Right ventricle myocardium superior (tissue), 1 donor: ENCODE results near the gene MYT1. TPM values are rescaled to one million over a fixed set of nuclear protein-coding genes. Genes with fewer than 3 reads are reported as not detected.
"Not testable (repeated sequence)": the region's sequence is repeated elsewhere in the genome, so short reads cannot be mapped to it uniquely, and the experiment has no call there.

Experiments
- ATAC-seq: fragments of 200-7000 bp; cut with Tn5 transposase; one replicate; pipeline ENCODE4 v1.9.1; 2020; ENCODE audit warnings: mild to moderate bottlenecking; ENCODE audit not compliant: poor library complexity
- DNase-seq: peaks from one replicate; pipeline ENCODE4 v3.0.0-alpha.2; 2020
- intact Hi-C: fragments of 100-400 bp; cut with DNase I; formaldehyde crosslinking; loops from one replicate; pipeline ENCODE4 v1.11.2; 2022
- total RNA-seq: library from RNA; stranded (reverse); fragmentation: NEBNext Ultra II Directional; extraction: Animal tissue kit (Norgen Biotek cat#: 25700); gene quantifications from one replicate; pipeline ENCODE4 v1.2.1, GENCODE V29; 2021
- donor health status: DM: no; HTN: yes; CAD: no; lungs with severe emphysema.

Gene MYT1
- total RNA-seq, 1 donor from 2014 or later: 0.40 TPM

DNA sequence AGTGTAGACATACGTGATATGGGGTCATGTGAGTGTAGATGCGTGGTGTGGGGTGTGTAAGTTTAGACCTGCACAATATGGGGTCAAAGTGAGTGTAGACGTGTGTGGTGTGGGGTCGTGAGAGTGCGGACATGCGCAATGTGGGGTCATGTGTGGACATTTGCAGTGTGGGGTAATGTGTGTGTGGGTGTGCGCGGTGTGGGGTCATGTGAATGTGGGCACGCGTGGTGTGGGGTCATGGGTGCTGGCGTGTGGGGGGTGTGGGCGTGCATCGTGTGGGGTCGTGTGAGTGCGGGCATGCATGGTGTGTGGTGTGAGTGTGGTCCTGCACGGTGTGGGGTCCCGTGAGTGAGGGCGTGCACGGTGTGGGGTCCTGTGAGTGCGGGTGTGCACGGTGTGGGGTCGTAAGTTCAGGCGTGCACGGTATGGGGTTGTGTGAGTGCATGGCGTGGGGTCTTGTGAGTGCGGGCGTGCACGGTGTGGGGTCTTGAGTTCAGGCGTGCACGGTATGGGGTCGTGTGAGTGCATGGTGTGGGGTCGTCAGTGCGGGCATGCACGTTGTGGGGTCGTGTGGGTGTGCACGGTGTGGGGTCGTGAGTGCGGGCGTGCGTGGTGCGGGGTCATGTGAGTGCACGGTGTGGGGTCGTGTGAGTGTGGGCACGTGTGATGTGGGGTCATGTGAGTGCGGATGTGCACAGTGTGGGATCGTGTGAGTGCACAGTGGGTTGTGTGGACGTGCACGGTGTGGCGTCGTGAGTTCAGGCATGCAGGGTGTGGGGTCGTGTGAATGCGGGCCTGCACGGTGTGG lies 105.6 kb downstream of the MYT1 start:
- ATAC-seq: no peak
- peak; percentile 39 for DNase-seq
- intact Hi-C loops: no loop called here

DNA sequence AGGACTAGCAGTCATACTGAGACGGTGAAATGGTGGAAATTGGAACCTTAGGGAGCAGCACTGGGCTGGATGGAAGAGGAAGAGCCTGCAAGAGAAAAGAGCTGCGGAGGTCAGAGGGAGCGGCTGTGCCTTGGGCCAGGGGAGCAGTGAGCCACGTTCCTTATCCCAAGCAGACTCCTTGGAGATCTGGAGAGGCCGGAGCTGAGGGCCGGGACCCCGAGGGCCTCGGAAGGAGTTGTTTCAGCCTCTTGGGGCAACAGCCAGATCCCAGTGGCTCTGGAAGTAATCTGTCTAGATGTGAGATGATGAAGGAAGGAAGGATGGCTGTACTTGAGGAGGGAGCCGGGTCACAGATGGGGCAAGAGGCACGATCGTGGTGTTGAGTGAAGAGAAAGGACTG lies 107.4 kb downstream of the MYT1 start:
- intact Hi-C loops: no loop called here
- ATAC-seq: no peak
- DNase-seq: no peak

DNA sequence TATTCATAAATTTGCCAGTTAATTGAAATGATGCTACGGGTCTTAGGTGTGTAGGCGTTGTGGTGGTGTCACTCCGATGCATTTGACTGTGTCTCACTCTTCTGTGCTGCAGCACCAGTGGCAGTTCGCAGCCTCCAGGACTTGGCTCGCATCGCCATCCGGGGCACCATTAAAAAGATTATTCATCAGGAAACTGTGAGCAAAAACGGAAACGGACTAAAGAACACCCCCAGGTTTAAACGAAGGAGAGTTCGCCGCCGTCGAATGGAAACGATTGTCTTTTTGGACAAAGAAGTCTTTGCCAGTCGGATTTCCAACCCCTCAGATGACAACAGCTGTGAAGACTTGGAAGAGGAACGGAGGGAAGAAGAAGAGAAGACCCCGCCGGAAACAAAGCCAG lies 108.9 kb downstream of the MYT1 start:
- DNase-seq (no peak), ATAC-seq (no peak)
- intact Hi-C loops: no loop called here

DNA sequence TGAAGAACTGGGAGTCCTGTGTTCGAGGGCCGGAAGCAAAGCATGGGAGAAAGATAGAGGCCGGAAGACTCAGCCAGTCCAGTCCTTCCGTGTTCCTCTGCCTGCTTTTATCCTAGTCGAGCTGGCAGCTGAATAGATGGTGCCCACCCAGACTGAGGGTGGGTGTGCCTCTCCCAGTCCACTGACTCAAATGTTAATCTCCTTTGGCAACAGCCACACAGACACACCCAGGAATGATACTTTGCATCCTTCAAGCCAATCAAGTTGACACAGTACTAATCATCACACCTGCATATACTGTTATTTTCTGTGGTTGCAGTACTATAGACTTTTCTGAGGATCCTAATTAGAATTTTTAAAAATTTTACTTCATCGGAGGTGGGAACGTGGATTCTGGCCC lies 112.6 kb downstream of the MYT1 start:
- no peak for ATAC-seq
- no peak for DNase-seq
- intact Hi-C loops: no loop called here

DNA sequence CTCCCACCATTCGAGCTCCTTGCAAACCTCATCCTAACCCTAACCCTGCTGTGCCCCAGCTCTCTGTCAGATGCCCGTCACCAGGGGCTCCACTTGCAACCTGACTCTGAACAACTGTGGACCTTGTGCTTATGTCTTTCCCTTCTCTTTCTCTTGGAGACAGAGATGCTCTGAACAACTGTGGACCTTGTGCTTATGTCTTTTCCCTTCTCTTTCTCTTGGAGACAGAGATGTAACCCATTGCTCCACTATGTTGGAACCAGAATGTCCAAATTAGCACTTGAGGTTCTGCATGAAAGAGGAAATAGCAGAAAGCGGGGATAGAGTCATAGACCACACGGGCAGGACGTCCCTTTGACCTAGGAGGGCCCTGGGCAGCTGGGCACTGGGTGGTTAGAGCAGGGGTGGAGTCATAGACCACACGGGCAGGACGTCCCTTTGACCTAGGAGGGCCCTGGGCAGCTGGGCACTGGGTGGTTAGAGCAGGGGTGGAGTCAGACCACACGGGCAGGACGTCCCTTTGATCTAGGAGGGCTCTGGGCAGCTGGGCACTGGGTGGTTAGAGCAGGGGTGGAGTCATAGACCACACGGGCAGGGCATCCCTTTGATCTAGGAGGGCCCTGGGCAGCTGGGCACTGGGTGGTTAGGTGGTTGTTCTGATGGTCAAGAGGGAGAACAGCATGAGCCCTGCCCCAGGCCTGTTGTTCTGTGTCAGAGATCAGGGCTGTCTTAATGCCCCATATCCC lies 113.5 kb downstream of the MYT1 start:
- no peak for ATAC-seq
- intact Hi-C loops: no loop called here

DNA sequence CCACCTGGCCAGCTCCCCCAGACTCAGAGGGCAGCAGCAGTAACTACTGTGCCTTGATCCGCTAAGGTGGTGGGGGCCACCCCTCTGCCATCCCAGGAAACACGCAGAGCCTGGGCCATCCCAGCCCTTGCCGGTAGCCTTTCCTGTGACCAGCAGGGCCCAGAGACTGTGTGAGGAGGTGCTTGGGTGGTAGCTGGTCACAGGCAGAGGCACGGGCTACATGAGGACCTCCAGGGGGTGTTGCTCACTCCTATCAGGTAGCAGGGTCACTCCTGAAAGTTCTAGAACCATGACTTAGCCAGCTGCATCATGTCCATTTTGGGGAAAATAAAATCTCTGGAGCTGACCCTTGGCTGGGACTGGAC lies 114.0 kb downstream of the MYT1 start:
- peak; percentile 17 for DNase-seq
- intact Hi-C loops: no loop called here
- no peak for ATAC-seq

More for the DNA sequence above, 113.5 kb downstream of the MYT1 start:
- DNase-seq: no peak

DNA sequence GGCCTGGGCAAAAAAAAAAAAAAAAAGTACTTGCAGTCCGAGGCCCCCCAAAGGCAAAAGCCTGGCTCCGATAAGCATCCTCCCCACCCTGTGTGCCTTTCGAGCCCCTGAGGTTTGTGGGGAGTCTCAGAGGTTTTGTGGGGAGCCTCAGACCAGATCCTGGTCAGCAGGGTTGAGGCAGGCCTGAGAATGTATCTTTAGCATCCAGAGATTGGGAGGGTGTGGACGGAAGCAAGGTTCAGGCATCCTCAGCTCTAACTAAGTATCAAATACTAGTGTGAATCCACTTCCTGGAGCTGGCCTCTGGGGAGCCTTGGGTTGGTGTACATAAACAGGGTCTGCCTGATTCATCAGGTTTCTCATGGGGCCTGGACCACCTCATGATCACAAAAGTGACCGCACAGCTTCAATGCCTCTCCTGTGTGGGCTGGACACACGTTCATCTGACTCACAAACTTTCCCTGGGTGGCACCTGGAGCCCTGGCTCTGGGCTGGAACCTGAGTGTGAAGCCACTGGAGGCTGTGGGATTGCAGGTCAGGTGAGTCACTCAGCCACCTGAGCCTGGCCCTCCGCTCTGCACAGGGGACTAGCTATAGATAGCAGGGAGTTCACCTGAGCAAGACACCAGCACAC lies 115.7 kb downstream of the MYT1 start:
- peak; percentile 31 for DNase-seq
- intact Hi-C loops: no loop called here
- ATAC-seq: no peak

DNA sequence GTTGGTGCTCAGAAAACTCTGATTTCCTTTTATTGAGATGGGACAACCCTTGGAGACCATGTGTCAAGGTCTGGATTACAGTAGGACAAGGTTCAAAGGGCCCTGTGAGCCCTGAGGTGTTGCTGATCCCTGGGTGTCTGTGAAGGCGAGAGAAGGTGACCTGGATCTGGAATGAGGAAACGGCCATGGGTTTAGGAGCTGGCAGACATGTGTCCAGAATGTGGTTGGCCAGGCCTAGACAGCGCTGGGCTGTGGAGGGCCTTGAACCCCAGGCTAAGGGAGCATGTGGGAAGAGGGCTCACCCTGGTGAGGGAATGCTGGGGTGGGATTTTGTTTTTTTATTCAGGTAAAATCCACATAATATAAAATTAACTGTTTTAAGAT lies 116.2 kb downstream of the MYT1 start:
- peak; percentile 15 for DNase-seq
- intact Hi-C loops: no loop called here
- ATAC-seq: peak; percentile 51

DNA sequence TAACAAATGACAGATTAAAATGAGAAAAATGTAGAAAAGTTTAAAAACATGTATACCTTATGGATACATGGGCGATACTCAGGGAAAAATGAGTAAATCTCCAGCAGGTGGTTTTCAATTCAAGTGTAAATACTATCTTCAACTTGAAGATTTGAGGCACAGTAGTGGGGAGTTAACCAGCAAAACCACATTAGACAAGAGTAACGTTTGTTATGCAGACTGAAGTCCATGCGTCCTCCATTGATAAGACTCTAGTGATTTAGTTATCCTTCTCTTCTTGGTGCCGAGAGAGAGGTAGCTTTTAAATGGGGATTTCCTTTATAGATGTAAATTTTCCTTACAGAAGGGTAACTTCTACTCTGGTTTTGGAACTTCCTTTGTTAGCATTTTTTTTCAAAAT lies 119.4 kb downstream of the MYT1 start:
- DNase-seq (no peak), ATAC-seq (no peak)
- intact Hi-C loops: no loop called here

DNA sequence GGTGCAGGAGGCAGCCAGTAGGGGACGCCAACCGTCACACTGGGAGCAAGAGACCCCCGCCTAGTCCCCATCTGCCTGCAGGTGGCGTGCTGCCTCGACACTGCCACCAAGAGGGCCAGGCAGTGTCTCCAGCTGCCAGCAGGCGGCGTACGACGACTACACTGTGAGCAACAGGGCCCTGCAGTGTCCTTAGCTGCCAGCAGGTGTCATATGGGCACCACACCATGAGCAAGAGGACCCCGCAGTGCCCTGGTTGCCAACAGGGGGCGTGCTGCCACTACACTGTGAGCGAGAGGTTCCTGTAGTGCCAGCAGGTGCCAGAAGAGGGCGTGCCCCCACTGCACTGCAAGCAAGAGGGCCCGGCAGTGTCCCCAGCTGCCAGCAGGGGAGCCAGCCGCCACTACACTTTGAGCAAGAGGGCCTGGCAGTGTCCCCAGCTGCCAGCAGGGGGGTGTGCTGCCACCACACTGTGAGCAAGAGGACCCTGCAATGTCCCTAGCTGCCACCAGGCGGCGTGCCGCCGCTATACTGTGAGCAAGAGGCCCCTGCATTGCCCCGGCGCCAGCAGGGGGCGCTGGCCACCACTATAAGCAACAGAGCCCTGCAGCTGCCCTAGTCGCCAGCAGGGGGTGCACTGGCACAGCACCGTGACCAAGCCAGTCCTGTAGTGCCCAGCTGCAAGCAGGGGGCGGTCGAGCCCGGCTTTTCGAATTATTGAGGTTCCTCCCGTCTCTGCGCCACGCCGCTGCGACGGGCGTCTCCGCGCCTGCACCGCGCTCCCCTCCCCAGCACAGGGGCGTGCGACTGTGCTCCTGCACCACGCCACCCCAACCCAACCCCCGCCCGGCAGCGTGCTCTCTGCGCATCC lies 121.6 kb downstream of the MYT1 start:
- DNase-seq: peak; percentile 87

DNA sequence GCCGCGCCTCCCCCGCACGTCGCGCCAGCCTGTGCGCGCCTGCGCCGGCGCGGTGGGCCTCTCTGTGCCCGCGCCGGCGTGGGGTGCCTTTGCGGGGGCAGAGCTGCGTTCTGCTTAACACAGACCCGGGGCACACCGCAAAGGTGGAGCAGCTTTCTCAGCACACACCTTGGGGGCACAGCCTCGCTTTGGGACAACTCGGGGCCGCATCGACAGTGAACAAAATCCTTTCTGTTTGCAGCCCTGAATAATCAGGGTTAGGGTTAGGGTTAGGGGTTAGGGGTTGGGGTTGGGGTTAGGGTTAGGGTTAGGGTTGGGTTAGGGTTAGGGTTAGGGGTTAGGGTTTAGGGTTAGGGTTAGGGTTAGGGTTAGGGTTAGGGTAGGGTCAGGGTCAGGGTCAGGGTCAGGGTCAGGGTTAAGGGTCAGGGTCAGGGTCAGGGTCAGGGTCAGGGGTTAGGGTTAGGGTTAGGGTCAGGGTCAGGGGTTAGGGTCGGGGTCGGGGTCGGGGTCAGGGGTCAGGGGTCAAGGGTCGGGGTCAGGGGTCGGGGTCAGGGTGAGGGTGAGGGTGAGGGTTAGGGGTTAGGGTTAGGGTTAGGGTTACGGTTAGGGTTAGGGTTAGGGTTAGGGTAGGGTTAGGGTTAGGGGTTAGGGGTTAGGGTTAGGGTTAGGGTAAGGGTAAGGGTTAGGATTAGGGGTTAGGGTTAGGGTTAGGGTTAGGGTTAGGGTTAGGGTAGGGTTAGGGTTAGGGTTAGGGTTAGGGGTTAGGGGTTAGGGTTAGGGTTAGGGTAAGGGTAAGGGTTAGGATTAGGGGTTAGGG lies 122.4 kb downstream of the MYT1 start:
- peak; percentile 40 for ATAC-seq

More for the DNA sequence above, 121.6 kb downstream of the MYT1 start:
- intact Hi-C loops: not testable (repeated sequence)
- peak; percentile 88 for ATAC-seq

DNA sequence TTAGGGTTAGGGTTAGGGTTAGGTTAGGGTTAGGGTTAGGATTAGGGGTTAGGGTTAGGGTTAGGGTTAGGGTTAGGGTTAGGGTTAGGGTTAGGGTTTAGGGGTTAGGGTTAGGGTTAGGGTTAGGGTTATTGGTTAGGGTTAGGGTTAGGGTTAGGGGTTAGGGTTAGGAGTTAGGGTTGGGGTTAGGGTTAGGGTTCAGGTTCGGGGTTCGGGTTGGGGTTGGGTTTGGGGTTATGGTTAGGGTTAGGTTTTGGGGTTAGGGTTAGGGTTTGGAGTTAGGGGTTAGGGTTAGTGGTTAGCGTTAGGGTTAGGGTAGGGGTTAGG lies 123.0 kb downstream of the MYT1 start:
- intact Hi-C loops, ATAC-seq: not testable (repeated sequence)

More for the DNA sequence above, 122.4 kb downstream of the MYT1 start:
- DNase-seq, intact Hi-C loops: not testable (repeated sequence)

More for the DNA sequence above, 123.0 kb downstream of the MYT1 start:
- not testable (repeated sequence) for DNase-seq

Other genes starting within 250 kb of the MYT1 start
- gene UCKL1, start 208.0 kb upstream of the MYT1 start, total RNA-seq: 54.4 TPM
- 11.3 TPM for gene ZNF512B, start 194.5 kb upstream of the MYT1 start, total RNA-seq
- 6.0 TPM for gene SAMD10, start 184.8 kb upstream of the MYT1 start, total RNA-seq
- 45.3 TPM for gene PRPF6, start 183.3 kb upstream of the MYT1 start, total RNA-seq
- gene C20orf204, start 128.3 kb upstream of the MYT1 start, total RNA-seq: 0.38 TPM
- gene SOX18, start 114.8 kb upstream of the MYT1 start, total RNA-seq: 34.3 TPM
- gene TCEA2, start 101.3 kb upstream of the MYT1 start, total RNA-seq: 34.6 TPM
- 6.7 TPM for gene RGS19, start 84.9 kb upstream of the MYT1 start, total RNA-seq
- 0.75 TPM for gene OPRL1, start 84.4 kb upstream of the MYT1 start, total RNA-seq
- not detected for gene LKAAEAR1, start 80.1 kb upstream of the MYT1 start, total RNA-seq
- gene NPBWR2, start 56.9 kb upstream of the MYT1 start, total RNA-seq: not detected
- gene PCMTD2, start 91.3 kb downstream of the MYT1 start, total RNA-seq: 81.9 TPM